DMS153 treated with DMSO at 0.1 percent for 48 hours (cell line): ENCODE data around the gene LILRA6.
"Not testable (repeated sequence)": the region's sequence is repeated elsewhere in the genome, so short reads cannot be mapped to it uniquely, and the experiment has no call there.

Experiments used
- DNase-seq: peaks from one replicate; lab custom pipeline; 2025; ENCODE audit not compliant: unreplicated experiment; lab: John Stamatoyannopoulos, UW

The LILRA6 gene

DNA sequence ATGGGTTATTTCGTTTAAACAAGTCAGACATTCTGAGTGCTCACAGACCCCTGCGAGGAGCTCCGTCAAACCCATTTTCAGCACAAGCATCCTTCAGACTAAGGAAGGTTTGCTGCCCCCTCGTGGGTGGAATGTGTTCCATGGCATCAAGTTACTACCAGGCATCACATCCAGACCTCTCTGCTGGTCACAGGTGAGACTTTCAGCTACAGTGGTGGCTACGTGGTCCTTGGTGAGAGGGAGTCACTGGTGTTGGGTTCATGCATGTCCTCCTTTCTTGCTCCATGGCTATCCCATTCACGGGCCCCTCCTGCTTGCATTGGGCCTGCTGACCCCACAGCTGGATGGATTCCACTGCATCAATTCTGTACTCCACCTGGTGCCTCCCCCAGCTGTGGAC lies 23.5 kb upstream of the LILRA6 start:
- DNase-seq = peak; percentile 23

DNA sequence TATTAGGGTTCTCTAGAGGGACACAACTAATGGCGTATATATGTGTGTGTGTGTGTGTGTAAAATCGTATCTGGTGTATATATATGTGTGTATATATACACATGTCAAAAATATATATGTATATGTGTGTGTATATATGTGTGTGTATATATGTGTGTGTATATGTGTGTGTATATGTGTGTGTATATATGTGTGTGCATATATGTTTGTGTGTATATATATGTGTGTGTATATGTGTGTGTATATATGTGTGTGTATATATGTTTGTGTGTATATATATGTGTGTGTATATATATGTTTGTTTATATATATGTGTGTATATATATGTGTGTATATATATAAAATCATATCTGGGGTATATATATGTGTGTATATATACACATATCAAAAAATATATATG lies 19.9 kb upstream of the LILRA6 start:
- no peak for DNase-seq

DNA sequence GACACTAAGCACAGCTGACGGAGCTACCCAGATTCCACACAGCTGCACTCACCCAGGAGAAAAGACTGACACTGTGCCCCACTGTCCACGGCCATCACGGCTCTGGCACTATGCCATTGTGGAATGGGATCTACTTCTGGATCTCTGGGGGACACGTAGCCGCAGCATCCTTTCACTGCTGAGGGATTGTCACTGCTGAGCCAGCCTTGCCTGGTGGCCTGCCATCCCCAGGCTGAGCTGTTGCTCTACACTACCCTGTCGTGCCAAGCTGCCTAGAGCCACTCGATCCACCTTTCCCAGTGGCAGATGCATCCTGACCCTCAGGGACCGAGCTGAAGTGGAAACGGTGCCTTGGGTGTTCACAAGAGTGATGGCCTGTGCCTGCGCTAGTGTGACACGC lies 19.5 kb upstream of the LILRA6 start:
- DNase-seq = no peak

DNA sequence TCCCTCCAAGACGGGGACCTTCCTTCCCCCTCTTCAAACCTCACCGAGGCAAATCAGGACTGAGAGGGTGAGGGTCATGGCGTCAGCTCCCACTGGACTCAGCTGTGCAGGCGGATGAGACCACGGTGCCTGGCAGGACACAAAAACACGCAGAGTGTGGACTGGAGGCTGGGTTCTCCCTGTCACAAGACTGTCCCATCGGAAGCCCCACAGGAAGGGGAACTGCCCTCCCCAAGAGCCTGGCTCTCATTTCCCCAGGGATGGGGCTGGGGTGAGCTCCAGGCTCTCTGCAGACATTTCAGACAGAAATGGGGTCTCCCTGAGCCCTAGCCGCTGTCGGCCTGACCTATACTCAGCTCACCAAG lies 14.5 kb upstream of the LILRA6 start, which contains the start of gene LILRB5:
Gene LILRB5 (minus strand): TSS at position 158 of the 365 bp plus-strand sequence. CDS start 80 bp downstream, at position 78.
- no peak for DNase-seq

DNA sequence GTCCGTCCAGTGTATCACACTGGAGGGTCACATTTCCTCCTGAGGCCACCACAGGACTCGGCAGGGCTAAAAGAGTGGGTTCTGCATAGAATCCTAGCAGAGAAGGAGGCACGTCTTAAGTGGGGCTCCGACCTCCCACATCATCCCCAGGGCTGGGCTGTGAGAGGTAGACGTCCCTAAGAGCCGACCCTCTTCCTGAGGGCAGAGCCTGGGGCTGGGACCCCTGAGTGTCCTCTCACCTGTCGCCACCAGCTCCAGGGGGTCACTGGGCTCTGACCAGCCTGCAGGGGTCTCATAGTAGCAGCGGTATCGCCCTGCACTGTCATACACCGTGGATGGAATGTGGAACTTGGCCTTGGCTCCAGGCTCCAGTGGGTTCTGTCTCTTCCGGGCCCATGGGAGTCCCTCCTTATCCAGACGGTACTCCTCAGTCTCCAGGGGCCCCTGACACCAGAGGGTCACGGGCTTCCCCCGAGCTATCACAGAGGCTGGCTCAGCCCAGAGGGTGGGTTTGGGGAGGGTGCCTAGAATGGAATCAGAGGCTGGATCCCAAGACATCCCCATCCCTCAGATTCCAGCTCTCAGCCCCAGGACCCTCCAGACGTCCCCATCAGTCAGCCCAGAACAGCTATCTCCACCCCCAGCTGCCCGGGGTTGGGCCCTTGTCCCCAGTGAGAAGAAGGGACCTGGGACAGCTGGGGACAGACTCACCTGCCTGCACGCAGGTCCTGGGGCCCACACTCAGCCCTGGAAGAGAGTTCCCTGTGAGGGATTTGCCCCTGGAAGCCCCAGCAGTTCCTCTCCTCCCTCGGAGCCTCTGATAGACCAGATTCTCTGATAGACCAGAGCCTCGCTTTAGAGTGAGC lies 13.9 kb upstream of the LILRA6 start:
- DNase-seq = no peak

GRCh38 chr19:54255105-54255775 lies 12.7 kb upstream of the LILRA6 start:
- DNase-seq = no peak

DNA sequence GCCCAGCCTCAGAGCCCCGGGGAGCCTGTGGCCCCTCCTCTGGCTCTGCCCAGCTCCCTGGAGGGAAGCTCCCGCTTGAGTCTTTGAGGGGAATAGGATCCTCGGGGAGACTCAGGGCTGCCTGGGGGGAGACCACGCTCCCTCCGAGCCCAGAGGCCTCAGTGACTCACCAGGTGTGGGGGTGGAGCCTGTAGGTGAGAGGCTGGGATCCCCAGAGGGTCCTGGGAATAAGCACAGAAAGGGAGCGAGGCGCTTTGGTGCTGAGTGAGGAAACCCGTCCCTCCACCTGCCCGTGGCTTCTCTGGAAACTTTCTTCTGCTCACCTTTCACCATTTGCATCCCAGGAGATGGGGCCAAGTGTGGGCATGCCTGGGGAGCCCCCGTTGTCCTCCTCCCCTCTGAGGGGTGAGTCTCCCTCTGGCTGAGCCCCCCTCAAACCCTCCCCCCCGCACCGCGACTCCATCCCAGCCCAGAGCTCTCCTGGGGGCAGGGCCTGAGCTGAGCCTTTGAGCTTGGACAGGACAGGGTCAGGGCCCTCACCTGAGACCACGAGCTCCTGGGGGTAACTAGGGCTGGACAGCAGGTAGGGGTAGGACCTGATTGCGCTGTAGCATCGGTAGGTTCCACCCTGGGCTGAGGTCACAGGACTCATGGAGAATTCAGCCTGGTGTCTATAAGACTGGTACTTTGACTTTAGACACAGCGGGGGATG lies 11.8 kb upstream of the LILRA6 start:
- DNase-seq = no peak

- no peak for DNase-seq
These were observed 11.0 kb upstream of the LILRA6 start for GRCh38 chr19:54253331-54254194.

GRCh38 chr19:54252845-54253244 lies 10.3 kb upstream of the LILRA6 start:
- no peak for DNase-seq

GRCh38 chr19:54252243-54252642 lies 9.7 kb upstream of the LILRA6 start:
- DNase-seq = no peak

DNA sequence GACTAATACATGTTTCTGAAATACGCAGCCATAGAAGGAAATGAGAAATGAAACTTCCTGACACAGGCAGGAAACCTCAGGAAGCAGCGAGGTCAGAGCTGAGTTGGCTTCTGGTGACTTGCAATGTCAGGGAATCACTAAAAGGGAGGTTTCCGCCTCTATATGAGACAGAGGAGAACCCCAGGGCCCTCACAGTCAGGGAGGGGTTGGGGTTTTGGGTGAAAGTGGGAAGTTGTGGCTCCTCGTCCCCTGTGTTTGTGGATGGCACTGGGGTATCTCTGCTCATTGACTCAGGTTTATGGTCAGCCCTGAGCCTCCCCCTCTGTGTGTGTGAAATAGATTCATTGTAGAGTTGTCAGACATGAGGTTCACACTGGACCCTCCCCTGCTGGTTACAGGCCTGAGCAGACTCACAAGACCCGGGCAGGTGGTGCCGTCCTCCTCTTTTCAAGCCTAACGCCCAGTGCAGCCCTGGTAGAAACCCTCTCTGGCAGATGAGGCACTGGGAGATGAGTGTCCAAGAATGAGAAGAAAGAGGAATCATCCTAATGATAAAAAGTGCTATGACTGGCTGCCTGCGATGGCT lies 5.5 kb upstream of the LILRA6 start:
- DNase-seq = no peak

DNA sequence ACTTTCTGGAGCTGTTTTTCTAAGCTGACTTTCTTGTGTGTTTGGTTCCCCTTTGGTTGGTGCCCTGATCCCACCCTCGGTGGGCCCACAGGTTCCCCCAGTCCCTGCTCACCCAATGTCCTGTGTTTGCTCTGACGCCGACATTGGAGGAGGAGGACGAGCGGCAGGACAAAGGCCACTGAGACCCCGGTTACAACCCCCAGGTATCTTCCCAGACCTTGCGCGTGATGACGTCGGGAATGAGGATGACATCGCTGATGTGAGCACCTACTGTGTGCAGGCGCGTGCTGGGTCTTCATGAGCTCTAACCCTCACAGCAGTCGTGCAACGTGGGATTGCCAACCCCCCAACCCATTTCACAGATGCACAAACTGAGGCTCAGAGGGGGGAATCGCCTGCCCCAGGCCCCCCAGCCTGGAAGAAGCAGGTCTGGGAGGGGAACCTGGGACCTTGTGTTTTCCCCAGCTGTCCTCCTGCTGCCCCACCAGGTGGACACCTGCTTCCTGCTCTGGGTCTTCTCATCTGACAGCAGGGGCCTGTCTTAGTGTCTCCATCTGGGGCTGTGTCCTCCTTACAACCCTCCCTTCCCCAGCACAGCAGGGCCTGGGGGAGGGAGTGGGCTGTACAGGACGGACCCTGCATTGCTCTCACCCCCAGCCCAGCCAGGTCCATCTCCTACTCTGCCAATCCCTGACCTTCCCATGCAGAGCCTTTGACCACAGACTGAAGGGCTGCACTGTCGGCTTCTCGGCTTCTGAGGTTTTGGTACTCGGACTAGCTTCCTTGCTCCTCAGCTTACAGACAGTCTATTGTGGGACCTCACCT lies 4.7 kb upstream of the LILRA6 start:
- no peak for DNase-seq

DNA sequence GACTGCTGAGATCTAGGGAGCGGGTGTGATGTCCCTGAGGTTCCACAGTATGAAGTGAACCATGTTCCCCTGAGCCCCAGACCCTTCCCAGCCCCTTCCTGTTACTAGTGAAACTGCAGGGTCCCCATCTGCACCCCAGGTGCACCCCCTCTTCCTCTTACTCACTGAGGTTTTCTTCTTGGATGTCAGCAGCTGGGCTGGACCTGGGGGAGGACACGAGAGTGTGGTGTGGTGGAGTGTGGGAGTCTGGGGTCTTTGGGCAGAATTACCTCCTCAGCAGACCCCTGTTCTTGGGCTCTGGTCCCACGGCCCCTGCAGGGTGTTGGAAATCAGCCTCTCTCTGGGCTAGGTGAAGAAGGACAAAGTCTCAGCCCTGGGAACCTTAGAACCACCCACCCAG lies 3.3 kb upstream of the LILRA6 start:
- no peak for DNase-seq

DNA sequence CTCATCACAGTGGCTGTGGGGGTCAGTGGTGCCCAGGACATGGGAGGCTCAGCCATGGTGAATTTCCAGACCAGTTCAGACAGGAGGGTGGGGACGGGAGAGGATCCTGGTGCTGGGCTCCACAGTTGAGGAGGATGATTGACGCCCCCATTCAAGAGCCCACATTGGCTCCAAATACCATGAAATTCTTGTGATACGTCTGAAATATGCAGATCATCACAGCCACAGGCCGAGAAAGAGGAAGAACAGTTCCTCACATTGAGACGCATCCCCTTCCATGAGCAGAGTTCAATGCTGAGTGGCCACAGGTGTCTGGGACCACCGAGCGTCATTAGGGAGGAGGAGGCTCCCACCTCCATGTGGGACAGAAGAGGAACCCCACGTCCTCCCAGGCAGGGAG lies 1.2 kb upstream of the LILRA6 start:
- DNase-seq = not testable (repeated sequence)

DNA sequence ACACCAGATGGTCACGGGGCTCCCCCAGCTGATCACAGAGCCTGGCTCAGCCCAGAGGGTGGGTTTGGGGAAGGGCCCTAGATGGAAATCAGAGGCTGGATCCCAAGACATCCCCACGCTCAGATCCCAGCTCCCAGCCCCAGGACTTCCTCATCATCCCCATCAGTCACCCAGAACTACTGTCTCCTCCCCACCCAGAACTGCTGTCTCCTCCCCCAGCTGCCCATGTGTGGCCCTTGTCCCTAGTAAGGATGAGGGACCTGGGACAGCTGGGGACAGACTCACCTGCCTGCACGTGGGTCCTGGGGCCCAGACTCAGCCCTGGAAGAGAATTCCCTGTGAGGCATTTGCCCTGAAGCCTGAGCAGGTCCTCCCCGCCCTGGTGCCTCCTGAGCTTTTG lies 356 bp downstream of the LILRA6 start:
- not testable (repeated sequence) for DNase-seq

DNA sequence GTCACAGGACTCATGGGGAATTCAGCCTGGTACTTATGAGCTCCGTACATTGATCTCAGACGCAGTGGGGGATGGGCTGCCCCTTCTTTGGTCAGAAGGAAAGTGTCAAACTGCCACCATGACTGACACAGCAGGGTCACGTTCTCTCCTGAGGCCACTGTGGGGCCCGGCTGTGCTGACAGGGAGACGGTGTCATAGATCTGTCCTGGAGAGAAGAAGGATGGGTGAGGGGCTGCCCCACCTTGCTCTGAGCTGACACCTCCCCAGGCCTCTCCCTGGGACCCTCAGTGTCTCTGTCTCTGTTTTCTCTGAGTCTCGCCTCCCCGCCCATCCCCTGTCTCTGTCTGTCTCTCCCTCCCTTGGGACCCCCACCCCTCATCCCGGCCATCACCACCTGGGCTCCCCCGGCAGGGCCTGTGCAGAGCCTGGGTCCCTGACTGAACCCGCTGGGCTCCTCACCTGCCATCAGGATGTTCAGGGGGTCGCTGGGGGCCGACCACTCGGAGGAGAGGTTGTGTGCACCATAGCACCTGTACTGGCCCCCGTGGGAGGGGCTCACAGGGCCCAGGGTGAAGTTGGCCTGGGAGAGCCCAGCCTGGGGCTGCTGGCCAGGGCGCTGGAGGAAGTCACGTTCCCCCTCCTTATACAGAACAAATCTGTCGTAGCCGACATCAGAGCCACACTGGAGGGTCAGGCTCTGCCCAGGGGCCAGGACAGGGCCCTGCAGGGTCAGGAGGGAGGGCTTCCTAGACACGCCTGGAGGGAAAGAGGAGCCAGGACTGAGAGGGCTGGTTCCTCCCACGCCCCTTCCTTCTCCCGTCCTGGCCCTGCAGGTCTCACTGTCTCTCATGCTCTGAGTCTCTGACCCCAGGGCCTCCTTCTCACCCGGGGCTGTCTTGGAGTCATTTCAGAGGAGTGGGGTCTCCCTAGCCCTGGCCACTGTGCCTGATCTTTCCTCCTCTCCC lies 1.9 kb downstream of the LILRA6 start:
- not testable (repeated sequence) for DNase-seq

DNA sequence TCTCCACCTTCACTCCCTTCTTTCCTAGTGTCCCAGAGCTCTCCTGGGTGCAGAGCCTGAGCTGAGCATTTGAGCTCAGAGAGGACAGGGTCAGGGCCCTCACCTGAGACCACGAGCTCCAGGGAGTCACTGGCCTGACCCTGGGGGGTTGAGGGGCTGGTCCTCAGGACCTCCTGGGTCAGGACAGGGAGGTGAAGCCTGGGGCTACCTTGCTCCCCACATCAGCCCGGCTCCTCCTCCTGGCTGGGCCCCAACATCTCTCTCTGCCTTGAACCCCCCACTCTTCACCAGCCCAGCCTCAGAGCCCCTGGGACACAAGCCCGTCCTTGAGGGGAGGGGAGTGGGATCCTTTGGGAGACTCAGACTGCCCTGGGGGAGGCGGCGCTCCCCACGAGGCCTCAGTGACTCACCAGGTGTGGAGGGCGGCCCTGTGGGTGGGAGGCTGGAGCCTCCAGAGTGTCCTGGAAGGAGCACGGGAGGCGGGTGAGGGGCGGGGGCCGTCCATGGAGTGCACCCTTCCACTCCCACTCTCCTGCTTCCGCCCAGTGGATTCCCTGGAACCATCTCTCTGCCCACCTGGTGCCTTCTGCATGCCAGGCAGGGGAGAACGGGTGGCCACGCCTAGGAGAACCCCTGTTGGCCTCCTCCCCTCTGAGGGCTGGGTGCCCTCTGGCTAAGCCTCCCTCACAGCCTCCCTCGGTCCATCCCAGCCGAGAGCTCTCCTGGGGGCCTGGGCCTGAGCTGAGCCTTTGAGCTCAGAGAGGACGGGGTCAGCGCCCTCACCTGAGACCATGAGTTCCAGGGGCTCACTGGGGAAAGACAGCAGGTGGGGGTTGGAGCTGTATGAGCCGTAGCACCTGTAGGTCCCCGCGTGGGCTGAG lies 2.9 kb downstream of the LILRA6 start:
- not testable (repeated sequence) for DNase-seq
